ENCODE measurements around the gene SH2D3C. TPM values are rescaled to one million over a fixed set of nuclear protein-coding genes. Genes with fewer than 3 reads are reported as not detected.

SH2D3C gene, protein sequence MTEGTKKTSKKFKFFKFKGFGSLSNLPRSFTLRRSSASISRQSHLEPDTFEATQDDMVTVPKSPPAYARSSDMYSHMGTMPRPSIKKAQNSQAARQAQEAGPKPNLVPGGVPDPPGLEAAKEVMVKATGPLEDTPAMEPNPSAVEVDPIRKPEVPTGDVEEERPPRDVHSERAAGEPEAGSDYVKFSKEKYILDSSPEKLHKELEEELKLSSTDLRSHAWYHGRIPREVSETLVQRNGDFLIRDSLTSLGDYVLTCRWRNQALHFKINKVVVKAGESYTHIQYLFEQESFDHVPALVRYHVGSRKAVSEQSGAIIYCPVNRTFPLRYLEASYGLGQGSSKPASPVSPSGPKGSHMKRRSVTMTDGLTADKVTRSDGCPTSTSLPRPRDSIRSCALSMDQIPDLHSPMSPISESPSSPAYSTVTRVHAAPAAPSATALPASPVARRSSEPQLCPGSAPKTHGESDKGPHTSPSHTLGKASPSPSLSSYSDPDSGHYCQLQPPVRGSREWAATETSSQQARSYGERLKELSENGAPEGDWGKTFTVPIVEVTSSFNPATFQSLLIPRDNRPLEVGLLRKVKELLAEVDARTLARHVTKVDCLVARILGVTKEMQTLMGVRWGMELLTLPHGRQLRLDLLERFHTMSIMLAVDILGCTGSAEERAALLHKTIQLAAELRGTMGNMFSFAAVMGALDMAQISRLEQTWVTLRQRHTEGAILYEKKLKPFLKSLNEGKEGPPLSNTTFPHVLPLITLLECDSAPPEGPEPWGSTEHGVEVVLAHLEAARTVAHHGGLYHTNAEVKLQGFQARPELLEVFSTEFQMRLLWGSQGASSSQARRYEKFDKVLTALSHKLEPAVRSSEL
- total RNA-seq: 10 to 100 TPM; 17.4 to 18.3 TPM

DNA sequence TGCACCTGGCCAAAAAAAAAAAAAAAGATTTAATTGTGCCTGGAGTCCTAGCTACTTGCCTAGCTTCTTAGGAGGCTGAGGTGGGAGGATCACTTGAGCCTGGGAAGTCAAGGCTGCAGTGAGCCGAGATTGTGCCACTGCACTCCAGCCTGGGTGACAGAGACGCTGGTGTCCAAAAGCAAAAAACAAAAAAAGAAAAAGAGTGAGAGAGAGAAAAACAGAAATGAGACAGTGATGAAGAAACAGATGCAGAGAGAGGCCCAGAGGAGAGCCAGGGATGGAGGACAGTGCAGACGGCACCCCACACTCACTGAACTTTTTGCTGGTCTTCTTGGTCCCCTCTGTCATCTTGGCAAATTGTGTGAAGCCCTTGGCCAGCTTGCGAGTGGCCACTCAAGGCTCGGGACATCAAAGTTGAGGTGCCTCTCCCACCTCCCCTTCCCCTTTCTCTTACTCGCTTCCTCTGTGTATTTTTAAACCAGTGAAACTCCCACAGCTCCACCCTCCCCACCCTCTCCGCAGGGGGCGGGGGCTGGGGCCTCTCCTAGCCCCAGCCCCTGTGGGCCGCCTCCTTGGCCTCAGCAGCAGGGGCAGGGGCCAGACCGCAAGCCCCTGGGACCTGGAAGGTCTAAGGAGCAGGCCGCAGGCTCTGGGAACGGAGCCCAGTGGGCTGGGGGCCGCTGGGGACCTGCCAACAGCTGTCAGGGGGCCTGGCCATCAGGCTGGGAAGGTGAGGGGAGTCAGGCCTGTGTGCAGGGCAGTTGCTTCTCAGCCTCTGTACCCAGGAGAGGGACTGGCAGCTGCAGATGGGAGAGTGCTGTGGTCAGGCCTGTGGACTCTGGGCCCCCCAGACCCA, at the start of gene SH2D3C:
SH2D3C (minus strand) TSS at position 387 of the 856 bp plus-strand sequence; CDS start at position 348, 39 bp downstream.
- CTCF ChIA-PET: interaction anchor here (0.7 to 1.9 kb wide), 7 partner anchors 9 to 139 kb away, joined by 3 to 9 read pairs (median 3); partner anchors contain the start of gene TOR2A
- POLR2A ChIA-PET: interaction anchor here (0.5 to 1.6 kb wide), 11 partner anchors 8 to 289 kb away, joined by 3 to 7 read pairs (median 4); partner anchors contain the start of genes FPGS, NAIF1, PTRH1 and TOR2A

DNA sequence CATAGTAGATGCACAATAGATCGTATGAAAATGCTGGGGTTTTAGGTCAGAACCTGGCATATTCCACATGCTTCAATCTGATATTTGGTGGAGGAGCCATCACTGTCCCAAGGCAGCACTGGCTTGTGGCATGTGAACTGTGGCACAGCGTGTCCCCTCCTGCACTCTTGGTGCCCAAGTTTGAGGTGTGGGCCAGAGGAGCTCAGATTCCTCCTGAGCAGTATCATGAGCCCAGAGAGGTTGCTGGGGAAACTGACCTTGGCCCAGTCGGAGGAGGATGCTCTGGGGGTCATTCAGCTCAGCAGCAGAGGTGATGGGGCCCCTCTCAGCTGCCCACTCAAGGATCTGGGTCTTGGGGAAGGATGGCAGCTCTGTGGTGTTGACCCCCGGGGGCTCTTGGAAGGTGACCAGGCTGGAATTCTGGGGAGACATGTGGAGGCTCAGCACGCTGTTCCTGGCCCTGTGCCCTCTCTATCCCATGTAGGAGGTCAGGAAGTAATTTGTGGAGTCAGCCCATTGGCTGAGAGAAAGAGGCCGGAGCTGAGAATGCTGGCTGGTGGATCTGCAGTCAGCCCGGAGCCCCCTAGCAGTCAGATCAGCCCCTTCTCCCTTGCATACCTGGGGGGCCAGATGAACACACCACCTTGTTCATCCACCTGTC, 47.9 kb upstream of the SH2D3C start:
- CTCF ChIA-PET: no interaction called here
- POLR2A ChIA-PET: interaction anchor here (0.5 to 0.6 kb wide), 2 partner anchors 128 to 486 kb away, joined by 4 to 5 read pairs; no protein-coding TSS in a partner anchor

DNA sequence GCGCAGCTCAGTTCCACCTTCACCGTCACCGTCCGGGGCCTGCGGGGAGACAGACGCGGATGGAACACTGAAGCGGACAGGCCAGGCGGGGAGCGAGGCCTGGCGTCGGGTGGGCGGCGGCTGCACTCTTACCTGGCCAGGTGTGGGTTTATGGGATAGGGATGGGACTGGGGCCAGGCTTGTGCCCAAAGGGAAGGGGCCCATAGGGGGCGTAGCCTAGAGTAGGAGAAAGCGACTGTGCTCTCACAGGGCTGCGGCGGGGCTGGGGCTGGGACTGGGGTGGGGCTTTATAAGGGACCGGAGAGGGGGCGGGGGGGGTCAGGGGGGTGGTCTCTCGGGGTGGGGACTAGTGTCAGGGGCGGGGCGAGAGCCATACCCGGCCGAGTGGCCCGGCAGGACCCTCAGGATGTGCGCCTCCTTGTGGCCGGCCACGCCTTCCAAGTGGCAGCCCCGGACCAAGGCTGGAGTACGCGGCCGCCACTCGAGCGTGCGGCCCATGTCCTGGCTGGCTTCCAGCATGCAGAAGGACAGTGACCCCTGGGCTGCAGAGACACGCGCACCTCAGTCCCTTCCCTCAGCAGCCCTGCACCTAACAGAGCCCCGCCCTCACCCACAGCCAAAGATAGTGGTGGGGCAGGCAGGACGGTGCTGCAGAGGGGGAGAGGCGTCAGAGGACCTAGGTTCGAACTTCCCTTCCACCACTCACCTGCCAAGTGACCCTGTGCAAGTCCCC, 47.0 kb upstream of the SH2D3C start:
- ChIA-PET POLR2A (no interaction called here), CTCF (interaction anchor here (1.0 to 1.2 kb wide), 2 partner anchors 99 to 157 kb away, joined by 3 read pairs; no protein-coding TSS in a partner anchor)

DNA sequence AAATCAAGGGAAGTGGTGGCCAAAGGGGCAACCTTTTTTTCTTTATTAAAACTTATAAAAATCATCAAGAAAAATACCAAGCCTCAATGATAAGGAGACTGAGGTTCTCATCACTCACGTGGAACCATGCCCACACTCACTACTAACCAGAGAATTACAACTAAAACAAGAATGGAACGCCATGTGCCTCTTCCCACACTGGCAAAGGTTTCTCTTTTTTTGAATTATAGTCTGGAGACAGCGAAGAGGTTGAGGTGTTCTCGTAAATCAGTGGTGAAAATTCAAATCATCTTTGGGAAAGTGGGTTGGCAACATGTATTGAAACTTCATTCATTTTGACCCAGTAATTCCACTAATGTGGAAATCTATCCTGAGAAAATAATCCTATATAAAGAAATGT, 43.6 kb upstream of the SH2D3C start:
- ChIA-PET CTCF (interaction anchor here (0.8 kb wide), 1 partner anchor 21 kb away, joined by 3 read pairs; no protein-coding TSS in a partner anchor), POLR2A (no interaction called here)

DNA sequence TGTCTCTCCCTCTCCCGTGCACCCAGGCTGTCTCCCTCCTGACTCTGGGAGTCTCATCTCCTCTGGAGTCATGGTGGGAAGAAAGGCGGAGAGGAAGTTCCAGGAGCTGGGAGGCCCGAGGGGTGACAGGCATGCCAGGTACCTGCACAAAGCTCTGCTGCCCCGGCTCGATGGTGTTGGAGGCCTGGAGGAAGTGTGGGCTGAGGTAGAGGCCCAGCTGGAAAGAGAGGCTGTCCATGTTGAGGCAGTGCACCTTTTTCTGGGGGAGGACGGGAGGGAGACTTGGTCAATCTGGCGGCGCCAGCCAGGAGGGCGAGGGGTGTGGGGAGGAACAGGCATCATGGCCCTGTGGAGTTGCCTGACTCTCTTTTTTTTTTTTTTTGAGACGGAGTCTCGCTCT, 40.1 kb upstream of the SH2D3C start:
- ChIA-PET CTCF (interaction anchor here (2.8 kb wide), 1 partner anchor 51 kb away, joined by 9 read pairs; no protein-coding TSS in a partner anchor), POLR2A (interaction anchor here (0.6 to 1.0 kb wide), 2 partner anchors 10 to 46 kb away, joined by 3 to 5 read pairs; no protein-coding TSS in a partner anchor)

DNA sequence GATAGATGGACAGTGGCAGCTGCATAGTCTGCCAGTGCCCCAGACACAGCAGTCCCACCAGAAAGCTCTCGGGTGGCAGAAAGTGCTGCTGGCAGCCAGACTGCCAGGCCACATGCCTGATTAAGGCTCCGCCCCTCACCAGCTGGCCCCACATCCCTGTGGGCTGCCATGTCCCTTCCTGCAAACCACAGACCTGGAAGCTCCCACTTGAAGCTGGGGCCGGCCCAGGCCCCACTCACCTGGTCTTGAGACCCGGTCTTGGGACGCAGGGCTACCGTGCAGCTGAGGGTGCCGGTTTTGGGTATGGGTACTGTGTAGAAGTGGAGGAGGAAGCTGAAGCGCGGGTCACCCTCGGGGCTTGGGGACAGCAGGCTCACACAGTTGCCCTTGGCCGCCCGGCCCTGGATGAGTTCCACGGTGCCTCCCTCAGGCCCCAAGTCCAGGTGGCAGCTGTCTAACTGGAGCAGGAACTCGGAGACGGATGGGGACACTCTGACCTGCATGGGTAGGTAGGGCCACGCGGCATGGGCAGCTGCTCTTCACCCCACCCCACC, 39.5 kb upstream of the SH2D3C start:
- CTCF ChIA-PET: interaction anchor here (1.1 to 2.8 kb wide), 3 partner anchors 11 to 103 kb away, joined by 3 to 9 read pairs (median 3); no protein-coding TSS in a partner anchor
- POLR2A ChIA-PET: interaction anchor here (1.0 kb wide), 1 partner anchor 9 kb away, joined by 3 read pairs; no protein-coding TSS in a partner anchor

DNA sequence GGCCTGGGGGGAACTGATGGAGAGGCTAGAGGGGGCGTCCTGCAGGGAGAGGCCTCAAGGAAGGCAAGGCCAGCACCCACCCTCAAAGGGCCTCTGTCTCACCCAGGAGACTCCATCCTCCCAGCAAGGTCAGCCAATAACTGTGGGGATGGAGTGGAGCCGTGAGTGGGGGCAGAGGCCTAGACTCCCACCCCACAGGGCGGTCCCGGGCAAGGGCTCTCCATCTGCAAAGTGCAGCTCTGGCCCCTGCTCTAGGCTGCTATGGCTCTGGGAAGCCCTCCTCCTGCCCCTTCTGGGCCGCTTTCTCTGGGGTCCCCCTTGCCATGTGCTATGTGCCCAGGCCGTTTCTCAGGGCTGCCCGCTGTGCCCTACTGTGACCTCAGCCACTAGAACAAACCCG, 38.3 kb upstream of the SH2D3C start:
- CTCF ChIA-PET: interaction anchor here (0.6 to 2.8 kb wide), 3 partner anchors 10 to 53 kb away, joined by 3 to 9 read pairs (median 3); no protein-coding TSS in a partner anchor
- POLR2A ChIA-PET: no interaction called here

DNA sequence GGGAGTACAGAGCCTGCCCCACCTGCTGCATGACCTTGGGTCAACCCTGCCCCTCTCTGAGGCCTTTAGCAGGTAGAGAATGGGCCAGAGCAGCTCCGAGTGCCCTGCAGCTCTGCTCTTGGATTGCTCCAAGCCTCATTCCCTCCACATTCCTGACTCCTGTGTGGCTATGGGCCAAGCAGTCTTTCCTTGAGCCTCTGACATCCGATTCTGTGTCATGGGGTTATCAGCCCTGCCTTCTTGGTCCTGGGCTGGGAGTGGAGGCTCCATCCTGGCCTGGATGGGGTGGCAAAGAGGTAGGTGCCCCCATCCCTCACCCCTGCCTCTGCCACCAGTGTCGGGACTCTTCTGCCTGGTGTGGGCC, 37.9 kb upstream of the SH2D3C start:
- ChIA-PET CTCF (interaction anchor here (2.8 kb wide), 1 partner anchor 53 kb away, joined by 9 read pairs; no protein-coding TSS in a partner anchor), POLR2A (no interaction called here)

DNA sequence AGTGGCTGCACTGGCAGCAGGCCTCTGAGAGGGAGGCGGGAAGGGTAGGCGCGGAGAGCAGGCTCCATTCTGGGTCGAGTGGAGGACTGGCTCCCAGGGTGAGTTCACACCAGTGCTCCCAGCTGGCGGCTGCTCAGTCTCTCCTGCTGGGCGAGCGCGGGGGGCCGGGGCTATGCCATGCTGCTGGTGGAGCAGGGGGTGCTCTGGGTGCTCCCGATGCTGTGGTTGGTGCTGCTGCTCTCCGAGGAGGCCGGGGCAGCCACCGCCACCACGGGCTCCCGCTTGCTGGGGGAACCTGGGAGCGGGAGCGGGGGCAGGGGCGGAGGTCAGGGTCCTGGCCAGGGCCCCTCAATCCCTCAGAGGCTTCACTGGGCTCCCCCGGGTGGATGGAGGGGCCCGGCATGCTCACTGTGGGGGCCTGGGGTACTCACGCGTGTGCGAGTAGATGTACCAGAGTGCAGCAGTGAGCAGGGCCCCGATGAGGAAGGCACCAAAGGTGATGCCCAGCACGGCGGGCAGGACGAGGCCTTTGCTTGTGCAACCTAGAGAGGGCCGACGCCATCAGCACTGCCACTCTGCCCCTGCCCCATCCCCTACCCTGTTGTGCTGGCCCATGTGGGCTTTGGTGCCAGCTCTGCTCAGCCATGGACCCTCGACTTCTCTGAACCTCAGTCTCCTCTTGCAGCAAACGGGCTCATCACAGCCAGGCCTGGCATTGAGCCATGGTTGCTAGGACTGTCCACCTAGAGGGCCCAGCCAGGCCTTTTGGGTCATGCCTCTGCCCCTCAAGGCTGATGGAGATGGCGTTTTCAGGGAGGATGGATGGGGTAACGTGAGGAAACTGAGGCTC, 37.3 kb upstream of the SH2D3C start:
- POLR2A ChIA-PET: interaction anchor here (1.0 kb wide), 1 partner anchor 15 kb away, joined by 5 read pairs; no protein-coding TSS in a partner anchor
- CTCF ChIA-PET: no interaction called here

DNA sequence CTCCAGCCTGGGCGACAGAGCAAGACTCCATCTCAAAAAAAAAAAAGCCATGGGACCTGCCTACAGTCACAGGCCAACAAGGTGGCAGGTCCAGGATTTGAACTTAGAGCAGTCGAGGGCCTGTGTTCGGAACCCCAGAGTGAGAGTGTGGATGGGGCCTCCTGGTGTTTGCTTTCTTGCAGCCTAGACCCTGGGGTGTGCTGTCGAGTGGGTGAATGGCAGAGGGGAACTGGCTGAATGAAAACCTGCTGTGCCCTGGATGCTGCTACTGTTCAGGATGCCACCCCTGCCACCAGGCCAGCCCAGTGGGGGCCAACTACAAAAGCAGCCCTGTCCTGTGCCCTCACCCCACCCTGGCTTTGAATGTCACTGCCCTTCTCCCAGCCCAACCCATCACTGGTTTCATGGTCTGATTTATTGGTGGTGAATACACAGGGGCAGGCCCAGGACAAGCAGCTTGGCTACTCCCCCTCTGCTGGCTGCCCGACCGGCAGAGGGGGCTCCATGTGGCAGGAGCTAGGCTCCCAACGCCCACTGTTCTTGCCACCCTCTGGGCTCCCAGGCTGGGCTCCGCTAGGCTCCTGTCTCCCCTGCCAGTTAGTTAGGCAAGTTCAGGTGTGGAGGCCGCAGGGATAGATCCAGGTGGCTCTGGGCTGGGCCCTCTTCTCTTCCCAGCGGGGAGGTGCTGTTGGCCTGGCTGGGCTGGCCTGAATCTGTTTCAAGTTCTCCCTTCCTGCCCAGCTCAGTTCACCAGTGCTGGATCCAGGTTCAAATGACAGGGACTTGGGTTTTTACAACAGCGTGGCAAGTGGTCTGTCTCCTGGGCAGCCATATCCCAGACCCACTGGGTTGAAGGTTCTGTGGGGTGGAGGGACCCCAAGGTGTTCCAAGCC, 36.4 kb upstream of the SH2D3C start:
- ChIA-PET CTCF (no interaction called here), POLR2A (interaction anchor here (0.7 to 1.0 kb wide), 2 partner anchors 14 to 221 kb away, joined by 5 read pairs; no protein-coding TSS in a partner anchor)

DNA sequence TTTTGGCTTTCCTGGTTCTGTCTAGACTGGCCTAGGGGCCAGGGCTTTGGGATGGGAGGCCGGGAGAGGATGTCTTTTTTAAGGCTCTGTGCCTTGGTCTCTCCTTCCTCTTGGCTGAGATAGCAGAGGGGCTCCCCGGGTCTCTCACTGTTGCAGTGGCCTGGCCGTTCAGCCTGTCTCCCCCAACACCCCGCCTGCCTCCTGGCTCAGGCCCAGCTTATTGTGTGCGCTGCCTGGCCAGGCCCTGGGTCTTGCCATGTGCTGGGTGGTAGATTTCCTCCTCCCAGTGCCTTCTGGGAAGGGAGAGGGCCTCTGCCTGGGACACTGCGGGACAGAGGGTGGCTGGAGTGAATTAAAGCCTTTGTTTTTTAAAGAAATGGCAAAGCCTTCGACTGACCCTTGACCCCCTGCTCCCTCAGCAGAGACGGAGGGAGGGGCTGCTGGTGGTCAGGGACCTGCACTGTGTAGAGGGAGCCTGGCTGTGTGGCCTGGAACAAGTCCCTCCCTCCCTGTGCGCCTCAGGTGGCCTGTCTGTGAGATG, 35.3 kb upstream of the SH2D3C start:
- ChIA-PET CTCF (interaction anchor here (0.7 kb wide), 1 partner anchor 11 kb away, joined by 3 read pairs; the partner anchor contains the start of gene FPGS), POLR2A (interaction anchor here (0.7 kb wide), 1 partner anchor 220 kb away, joined by 5 read pairs; no protein-coding TSS in a partner anchor)

DNA sequence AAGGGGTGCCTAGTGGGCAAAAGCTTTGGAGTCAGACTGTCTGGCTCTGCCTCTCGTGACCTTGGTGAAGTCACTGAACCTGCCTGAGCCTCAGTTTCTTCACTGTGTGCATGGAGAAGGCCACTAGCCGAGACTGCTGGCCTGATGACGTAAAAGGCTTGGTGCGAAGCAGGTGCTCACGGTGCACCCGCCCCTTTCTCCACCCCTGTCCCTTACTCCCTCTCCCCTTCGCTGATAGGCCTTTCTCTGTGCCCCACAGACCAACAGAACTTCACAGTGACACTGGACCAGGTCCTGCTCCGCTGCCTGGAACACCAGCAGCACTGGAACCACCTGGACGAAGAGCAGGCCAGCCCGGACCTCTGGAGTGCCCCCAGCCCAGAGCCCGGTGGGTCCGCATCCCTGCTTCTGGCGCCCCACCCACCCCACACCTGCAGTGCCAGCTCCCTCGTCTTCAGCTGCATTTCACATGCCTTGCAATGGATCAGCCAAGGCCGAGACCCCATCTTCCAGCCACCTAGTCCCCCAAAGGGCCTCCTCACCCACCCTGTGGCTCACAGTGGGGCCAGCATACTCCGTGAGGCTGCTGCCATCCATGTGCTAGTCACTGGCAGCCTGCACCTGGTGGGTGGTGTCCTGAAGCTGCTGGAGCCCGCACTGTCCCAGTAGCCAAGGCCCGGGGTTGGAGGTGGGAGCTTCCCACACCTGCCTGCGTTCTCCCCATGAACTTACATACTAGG, 34.6 kb upstream of the SH2D3C start:
- ChIA-PET POLR2A (no interaction called here), CTCF (interaction anchor here (0.7 kb wide), 1 partner anchor 10 kb away, joined by 3 read pairs; the partner anchor contains the start of gene FPGS)

DNA sequence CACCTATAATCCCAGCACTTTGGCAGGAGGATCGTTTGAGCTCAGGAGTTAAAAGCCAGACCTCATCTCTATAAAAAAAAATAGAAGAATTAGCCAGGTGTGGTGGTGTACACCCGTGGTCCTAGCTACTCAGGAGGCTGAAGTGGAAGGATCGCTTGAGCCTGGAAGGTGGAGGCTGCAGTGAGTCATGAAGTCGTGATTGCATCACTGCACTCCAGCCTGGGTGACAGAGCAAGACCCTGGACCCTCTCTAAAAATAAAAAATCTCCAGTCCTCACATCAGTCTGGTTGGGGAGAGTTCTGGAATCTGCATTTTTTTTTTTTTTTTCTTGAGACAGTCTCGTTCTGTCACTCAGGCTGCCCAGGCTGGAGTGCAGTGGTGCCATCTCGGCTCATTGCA, 33.5 kb upstream of the SH2D3C start:
- CTCF ChIA-PET: no interaction called here
- POLR2A ChIA-PET: no interaction called here
